Astrocyte of the hippocampus (primary cell): Measurements from ENCODE around the gene ITPR1.

ENCODE experiments used
- DNase-seq: peaks from one replicate; pipeline ENCODE4 v3.0.0; 2011; ENCODE audit warnings: low read depth, low spot score

The ITPR1 gene

DNA sequence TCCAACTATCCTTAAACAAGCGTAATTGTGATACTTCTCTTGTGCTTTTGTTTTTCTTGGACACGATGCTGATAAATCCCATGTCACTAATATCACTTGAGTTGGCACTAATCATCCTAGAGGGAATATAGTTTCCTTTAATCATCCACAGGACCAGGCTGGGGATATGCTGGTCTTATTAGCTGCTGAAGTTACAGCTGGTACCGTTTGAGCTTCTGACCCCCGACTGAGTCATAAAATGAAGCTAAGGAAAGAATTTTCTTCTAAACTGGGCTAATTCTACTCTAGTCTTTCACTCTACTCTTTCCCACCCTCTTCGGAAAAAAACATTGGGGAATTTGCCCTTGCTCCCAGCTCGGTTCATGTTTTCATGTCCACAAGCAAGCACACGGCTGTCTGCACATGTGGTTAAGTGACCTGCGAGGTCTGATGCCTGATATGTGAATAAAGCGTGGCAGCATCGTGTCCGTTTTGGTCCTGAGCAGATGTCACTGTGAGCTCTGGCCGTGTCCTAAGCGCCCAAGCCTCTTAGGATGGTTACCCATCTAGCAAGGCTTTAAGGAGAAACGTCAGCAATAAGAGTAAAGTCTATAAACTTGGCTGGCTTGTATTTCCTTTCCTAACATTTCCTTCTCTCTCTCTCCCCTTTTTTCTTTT, 223.7 kb downstream of the ITPR1 start:
- no peak for DNase-seq

DNA sequence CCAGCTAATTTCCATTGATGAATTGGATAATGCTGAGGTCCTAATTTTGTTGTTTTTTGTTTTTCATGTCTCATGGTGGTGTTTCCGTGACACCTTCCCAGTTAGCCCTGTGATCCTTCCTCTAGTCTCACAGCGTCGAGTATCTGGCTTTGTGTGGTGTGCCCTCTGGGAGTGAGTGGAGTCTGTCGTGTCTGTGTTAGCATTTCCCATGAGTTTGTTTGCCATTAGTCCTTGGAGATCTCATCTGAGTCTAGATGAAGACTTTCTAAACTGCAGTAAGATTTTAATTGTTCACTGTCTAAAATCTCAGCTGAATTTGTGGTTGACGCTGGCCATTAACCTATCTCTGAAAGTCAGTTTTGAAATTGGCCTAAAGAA, 224.2 kb downstream of the ITPR1 start:
- no peak for DNase-seq

DNA sequence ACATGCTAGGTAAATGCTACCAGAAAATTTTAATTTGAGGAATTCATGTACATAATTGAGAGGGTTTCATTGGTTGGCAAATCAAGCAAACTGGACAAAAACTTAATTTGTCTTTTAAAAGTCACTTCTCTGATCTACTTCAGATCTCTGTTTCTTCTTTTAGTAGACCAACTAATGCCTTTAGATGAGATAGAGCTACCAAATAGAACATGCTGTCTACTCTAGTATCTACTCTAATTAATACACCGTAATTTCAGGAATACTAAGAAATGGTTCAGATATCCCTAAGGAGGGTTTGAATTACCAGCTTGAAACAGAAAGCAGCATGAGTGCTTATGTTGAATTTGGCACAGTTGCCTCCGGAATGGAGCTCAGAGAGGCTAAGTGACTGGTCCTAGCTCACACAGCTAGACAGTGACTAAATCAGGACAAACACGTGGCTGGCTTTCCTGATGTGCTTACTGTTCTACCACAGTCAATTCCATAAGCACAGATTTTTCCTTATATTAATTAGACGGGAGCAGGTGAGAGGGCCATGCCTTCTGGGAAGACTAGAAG, 225.1 kb downstream of the ITPR1 start:
- DNase-seq, result no peak

DNA sequence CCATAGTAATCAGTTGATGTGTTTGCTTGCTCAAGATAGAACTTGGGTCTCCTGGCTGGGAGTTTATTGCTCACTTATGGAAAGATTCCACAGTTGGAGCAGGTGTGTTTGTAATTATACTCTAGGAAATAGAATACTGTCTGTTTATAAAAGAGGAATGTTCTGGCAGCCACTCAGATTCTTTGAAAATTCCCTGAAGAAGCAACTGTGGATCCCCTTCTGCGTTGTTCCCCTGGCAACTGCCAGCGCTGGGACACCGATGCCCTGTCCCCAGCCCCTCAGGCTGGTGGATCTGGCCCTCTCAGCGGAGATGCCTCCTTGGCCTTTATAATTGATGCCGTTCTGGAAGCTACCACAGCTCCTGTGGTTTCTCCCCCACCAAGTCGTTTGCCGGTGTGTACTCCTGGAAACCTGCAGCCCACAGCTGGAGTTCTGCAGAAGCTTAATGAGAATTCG, 225.9 kb downstream of the ITPR1 start:
- peak; percentile 37 for DNase-seq

DNA sequence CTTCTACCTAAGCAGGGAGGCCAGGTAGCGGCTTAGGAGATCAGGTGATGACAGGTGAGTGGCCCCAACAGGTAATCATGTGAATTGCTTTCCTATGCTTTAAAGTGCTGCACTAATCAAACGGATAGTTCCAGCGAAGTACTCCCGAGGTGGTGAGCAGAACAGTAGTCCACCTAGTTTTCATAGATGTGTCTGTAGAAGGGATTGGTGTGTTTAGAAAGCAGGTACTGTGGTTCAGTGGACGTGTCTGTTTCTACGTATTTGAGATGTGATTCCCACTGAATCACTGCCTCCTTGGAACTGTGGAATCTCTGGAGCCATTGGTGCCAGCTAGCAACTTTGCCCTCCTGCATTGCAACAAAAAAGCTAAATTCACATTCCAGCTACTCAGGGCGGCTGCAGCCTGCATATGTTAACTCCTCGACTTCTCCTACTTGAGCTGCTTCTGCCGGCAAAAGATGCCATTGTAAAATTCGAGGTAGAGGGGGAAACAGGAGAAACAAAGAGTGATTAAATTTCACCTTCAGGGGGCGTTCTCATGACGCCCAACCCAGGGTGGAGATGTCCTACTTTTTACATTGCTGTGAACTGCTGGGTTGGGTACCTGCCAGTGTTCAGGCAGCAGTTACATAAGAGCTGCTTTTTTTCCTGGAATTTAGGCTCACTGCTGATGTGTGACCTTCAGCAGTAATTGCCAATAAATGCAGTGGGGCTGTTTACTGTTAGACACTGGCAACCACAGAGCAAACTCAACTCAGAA, 227.3 kb downstream of the ITPR1 start:
- DNase-seq, result peak; percentile 92

DNA sequence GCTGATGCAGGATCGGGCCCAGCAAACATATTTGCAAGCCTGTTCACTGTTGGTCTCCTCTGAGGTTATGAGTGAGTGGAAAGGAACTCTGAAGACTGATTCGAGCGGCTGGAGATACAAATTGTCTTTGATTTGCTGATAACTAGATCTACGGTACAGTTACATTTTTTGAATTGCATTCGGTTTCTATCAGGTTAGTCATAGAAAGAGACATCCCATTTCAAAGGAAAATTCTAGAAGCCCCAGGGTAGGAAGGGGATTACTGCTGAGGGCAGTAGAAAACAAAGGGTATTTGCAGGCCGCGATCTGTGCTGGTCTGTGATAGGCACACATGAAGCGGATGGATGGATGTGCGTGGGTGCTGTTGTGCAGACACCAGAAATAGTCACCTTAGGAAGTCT, 228.4 kb downstream of the ITPR1 start:
- peak; percentile 91 for DNase-seq

DNA sequence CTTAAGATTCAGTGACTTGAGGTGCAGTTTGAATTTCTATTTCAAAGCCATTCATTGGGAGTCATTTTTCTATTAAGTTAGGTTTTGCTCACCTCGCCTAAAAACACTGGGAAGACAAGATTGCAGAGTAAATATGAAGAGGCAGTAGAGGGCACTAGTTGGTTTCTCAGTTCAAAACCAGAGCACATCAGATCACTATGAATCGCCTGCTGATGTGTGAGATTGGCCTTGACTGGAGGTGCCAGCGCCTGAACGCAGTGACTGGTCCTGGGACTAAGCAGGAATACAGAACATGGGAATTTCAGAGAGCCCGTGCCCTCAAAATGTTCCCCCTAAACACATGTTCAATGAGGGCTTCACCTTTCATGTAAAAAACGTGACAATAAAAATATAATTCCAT, 229.0 kb downstream of the ITPR1 start:
- peak; percentile 85 for DNase-seq

DNA sequence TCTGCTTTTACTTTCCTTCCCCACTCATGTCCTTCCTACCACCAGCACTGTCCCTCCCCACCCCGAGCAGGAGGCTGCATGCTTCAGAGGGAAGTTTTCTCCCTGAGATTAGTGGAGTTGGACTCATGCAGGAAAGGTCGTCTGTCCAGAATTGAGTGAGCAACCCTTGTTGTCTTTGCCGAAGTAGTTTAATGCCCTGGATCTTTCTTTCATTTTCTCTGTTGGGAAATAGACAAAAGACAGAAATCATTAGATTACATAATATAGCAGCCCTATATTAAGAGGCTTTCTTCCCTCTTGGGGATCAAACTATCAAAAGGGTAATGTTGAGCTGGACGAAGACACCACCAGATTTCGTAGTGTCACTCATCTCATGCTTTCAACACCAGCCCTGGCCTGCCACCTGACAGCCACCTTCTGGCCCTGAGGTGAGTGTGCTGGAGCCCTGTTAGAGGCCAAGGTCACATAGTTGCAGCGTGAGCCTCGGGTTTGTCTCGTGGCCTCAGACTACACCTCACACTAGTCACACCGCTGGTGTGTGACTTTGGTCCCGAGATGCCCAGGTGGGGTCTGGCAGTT, 231.0 kb downstream of the ITPR1 start:
- no peak for DNase-seq

DNA sequence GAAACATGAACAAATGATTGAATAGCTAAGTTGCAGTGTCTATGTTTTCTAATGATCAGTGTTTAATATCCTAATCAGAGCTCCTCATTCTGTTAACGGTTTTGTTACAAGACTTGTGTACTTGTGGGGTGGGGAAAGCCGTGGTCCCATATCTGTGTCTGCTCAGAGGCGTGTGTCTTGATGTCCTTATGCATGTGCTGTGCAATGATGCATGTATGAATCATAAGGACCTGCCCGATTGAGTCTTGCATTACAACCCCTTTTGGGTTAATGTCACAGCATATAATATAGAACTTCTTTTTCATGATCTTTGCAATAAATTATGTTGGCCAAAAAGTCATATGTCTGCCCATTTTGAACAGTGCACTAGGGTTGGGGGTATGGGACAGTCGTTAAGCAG, 233.4 kb downstream of the ITPR1 start:
- DNase-seq, result no peak

DNA sequence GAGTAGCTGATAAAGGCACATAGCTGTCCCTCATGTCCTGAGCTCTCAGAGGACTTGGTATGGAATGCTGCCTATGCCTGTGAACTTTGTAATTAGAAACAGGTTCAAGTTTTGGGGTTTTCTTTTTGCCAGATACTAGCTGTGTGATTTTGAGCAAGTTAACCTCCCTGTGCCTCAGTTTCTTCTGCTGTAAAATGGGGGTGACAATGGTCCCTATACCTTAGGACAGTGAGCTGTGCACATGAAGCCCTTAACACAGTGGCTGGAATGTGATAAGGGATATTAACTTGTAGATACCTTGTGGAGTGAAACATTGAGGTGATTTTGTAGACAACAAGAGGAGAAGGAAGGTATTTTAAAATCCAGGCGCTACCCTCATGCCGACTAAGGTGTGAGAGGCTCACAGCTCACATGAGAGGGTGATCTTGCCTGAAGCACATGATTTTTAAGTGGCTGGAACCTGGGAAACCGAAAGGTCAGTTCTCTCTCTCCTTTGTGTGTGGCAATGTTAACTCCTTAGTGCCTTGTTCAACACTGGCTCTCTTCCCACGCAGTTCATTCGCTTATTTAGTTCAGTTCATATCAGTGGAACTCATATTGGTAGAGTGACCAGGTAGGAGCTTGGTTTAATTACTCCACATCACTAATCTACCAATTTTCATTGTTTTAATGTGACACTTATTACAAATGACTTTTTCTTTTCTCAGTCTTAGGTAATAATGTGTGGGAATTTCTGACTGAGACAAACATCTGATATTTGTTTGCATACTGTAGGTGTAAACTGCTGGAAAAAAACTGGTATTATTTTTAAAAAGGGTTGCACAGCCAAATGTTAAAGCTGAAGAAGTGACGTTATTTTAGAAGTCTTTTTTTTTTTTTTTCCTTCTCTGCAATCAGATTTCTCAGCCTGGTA, 236.2 kb downstream of the ITPR1 start:
- DNase-seq, result no peak

DNA sequence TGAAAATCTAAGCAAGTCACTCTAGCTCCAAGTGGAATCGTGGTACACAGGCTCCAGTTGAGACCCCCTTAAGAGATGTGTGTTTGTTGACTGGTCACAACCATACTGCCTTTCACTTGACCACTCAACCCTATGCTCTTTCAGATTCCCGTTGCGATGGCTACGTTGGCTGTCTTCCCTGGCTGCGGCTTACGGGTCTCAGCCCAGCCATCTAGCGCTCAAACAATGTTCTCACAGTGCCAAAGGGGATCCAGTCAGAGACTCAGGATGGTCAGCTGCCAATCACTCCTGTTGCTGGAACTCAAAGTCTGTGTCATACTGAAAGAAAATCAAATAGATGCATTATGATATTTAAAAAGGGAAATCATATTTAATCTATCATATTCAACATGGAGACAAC, 237.6 kb downstream of the ITPR1 start:
- DNase-seq, result peak; percentile 87

DNA sequence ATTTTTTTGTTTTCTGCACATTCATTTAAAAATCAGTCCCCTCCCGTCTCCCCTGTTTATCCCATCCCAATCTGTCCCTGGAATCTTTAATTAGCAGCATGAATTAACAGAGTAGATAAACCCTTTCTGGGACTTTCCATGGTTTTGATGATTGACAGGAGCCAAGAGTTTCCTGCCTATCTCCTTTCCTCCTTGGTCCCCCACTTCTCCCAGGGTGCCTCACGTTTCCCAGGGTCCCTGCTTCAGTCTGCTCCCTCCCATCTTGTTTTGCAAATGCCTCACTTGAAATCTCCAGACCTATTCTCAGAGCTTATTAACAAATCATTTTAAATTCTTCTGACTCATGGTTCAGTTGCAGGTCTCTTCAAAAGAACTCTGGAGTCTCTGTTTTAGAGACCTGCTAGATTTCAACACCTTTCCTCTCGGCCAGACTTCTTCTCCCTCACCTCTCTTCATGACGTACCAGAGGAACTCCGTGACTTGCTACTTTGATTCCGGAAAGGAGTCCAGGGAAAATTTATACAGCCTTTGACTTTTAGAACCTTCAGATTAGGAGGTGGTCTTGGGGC, 238.5 kb downstream of the ITPR1 start:
- no peak for DNase-seq

DNA sequence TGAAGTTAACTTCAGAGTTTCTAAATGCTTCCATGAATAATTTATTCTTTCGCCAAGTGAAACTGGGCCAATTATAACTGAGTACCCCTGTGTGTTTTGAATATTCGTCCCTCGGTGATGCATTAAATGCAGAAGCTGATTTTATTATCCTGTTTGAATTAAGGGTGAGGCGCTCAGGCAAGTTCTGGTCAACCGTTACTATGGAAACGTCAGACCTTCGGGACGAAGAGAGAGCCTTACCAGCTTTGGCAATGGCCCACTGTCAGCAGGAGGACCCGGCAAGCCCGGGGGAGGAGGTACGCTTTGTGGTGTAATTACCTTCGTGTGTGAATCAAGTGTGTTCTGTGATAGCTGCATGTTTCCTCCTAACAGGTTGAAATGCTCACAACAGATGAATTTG, 239.8 kb downstream of the ITPR1 start:
- DNase-seq, result peak; percentile 52

DNA sequence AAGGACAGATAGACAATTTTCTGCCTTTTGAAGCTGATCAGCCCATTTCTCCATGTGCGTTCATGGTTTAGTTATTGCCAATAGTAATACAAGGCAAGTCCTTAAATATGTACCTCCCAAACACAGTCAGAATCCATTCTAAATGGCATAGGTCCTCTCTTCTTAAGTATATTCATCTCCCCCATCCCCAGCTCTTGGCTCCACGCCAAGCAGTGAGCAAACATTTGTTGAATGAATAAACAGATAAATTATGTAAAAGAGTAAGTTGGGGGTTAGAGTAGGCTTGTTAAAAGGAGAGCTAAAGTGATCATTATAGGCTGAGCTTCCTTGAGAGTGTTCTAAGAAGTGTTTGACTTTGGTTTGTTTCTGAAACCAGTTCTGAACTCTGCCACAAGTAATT, 241.3 kb downstream of the ITPR1 start:
- no peak for DNase-seq

DNA sequence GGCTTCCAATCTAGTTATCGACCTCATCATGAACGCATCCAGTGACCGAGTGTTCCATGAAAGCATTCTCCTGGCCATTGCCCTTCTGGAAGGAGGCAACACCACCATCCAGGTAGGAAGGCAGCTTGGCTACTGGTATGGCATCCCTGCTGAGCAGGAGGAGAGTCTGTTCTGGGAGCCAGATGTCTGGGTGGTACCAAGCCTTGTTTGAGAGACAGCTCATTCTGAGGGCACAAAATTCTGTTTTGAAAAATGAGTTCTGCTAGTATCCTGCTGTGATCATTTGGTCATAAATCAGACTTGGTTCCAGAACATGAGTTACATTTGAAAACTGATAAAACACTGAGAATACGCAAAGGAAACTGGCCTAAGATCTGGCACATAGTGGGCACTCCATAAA, 242.1 kb downstream of the ITPR1 start:
- DNase-seq, result no peak

DNA sequence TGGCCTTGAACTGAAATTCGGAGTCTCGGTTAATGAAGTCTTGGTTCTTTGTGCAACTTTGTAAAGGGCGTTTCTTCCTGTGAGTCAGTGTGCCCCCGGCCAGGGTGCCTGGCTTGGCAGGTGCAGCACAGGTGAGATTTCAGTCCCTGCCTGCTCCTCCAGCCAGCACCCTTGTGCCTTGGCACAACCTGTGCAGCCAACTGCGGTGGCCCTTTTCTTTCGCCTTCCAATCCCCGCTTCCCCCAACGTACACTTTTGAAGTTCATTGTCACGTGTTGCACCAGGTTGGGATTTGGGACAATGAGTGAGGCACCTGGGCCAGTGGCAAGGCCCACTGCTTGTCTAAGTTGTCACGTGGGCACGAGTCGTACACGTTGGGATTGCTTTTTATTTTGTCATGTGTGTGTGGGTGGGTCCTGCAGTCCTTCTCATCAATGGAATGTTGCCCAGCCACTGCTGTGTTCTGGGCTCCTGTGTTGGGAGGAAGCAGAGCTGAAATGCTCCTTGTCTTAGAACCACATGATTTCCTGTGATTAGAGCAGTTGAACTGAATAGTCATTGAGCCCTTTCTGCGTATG, 243.2 kb downstream of the ITPR1 start:
- no peak for DNase-seq

DNA sequence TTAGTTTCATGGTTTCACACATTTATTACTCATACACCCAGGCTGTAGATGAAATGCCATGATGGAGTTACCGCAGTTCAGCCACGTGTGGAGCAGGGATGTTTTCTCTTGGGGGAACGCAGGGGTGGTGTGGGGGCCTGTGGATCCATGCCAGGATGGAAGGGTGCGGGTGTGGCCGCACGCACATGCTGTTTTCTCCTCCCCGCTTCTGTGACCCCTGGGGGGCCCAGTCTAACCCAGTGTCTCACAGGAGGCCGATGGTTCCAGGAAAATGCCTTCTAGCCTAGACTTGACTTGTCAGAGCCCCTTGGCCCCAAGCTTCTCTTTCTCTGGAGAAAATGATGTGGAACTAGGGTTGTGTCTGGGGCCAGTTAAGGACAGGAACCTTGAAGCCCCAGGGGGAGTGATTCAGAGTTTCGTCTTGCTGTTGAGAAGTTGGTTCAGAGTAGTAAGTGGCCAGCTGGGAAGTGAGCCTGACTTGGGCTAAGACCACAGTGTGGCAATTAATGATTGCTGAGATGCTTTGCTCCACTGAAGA, 245.7 kb downstream of the ITPR1 start:
- no peak for DNase-seq

DNA sequence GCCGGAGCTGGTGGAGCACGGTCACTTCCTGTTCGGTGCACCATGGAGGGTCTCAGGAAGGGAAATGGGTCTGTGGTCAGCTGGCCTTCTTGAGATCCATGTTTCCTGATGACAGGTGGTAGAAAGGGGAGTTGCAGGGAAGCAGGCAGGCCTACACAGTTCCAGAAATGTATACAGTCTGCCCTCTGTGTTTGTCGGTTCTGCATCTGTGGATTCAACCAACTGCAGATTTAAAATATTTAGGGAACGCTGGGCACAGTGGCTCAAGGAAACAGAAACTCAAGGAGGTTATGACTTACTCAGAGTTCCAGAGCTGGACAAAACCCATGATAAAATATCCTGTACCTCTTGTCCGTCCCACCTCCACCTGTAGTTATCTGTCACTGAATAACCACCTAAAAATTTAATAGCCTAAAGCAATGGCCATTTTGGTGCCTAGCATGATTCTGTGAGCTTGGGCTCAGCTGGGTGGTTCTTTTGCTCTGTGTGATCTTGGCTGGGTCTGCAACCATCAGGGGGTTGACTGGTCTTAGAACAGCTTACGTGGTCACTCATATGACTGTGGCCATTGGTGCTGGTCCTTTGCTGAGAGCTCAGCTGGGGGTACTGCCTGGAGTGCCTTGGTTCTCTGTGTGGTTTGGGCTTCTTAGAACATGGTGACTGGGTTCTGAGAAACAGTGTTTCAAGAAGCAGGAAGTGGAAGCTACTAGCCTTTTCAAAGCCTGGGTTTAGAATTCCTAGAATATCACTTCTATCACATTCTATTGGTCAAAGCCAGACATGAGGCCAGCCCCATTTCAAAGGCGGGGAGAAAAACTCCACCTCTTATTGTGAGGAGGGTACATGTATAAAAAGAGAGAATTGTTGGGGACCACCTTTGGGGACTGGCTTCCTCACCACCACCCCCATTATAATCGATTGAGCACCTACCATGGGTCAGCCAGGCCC, 246.4 kb downstream of the ITPR1 start:
- DNase-seq, result no peak

DNA sequence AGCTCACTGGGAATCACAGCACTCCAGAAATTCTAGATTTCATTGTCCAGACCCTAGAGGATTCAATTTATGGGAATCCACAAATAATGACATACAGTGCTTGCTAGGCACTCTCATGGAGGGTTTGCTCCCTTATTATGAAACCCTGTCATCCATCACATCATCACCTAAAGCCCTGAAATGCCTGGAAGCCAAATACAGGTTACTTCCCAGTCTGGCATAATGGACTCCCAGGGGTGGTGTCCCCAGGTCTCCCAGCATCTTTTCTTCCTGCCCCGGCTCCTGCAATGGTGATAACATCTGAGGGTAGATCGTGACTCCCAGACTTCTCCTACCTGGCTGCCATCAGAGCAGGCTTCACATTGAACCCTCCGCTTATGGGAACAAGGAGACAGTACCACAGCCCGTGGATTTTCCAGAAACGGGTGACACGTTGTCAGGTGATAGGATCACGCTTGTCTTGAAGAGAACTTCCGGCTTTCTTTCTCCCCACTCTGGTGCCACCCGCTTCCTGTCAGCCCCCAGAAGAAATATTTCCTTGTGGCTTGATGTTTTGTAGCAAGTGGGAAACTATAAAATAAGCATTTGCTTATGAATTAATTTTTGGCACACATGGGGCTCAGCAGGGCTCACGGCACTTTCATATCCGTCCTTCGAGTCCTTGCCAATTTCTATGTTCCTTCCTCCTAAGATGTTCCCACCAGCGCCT, 247.4 kb downstream of the ITPR1 start:
- DNase-seq, result no peak
